Astrocyte (in vitro differentiated cells and primary cell): ENCODE measurements around the gene C3orf20. TPM values are rescaled to one million over a fixed set of nuclear protein-coding genes. Genes with fewer than 3 reads are reported as not detected.

Experiments used
- DNase-seq: peaks from one replicate; pipeline ENCODE4 v3.0.0-alpha.2; 2010; ENCODE audit warnings: low read depth
- FAIRE-seq: peaks from 2 replicates; lab custom pipeline; 2011; peaks lifted over from hg19 to GRCh38; lab: Jason Lieb, UNC
- H2AFZ ChIP-seq: 2 replicates; pipeline ENCODE4 v1.6.0; 2012; ENCODE audit warnings: low read depth, low read length, inconsistent platforms
- H3K27ac ChIP-seq: 2 replicates; pipeline ENCODE4 v1.5.1; 2011; ENCODE audit warnings: low read depth, low read length, inconsistent platforms
- H3K27me3 ChIP-seq: 2 replicates; pipeline ENCODE4 v1.6.0; 2011; ENCODE audit warnings: low read length, inconsistent platforms; ENCODE audit not compliant: insufficient read depth
- H3K36me3 ChIP-seq: 2 replicates; pipeline ENCODE4 v1.5.1; 2011; ENCODE audit warnings: low read length, inconsistent platforms; ENCODE audit not compliant: insufficient read depth
- H3K4me1 ChIP-seq: 2 replicates; pipeline ENCODE4 v1.5.1; 2011; ENCODE audit warnings: low read length, inconsistent platforms; ENCODE audit not compliant: insufficient read depth
- H3K4me2 ChIP-seq: 2 replicates; pipeline ENCODE4 v1.6.0; 2012; ENCODE audit warnings: low read length, inconsistent platforms
- H3K4me3 ChIP-seq: 2 replicates; pipeline ENCODE4 v1.5.1; 2011; ENCODE audit warnings: low read depth, mild to moderate bottlenecking, low read length, inconsistent platforms; ENCODE audit not compliant: insufficient read depth
- H3K79me2 ChIP-seq: 2 replicates; pipeline ENCODE4 v1.6.0; 2012; ENCODE audit warnings: mild to moderate bottlenecking, low read length, inconsistent platforms; ENCODE audit not compliant: insufficient read depth
- H3K9ac ChIP-seq: 2 replicates; pipeline ENCODE4 v1.6.0; 2012; ENCODE audit warnings: mild to moderate bottlenecking, low read length, inconsistent platforms
- H3K9me3 ChIP-seq: 2 replicates; pipeline ENCODE4 v1.5.1; 2012; ENCODE audit warnings: low read depth, mild to moderate bottlenecking, low read length, inconsistent platforms; ENCODE audit not compliant: insufficient read depth
- H4K20me1 ChIP-seq: 2 replicates; pipeline ENCODE4 v1.6.0; 2012; ENCODE audit warnings: low read length, inconsistent platforms; ENCODE audit not compliant: insufficient read depth
- H3K27ac Mint-ChIP-seq: one replicate; pipeline ENCODE4 v1.8.0; 2021; ENCODE audit warnings: mild to moderate bottlenecking, mixed read lengths; ENCODE audit not compliant: unreplicated experiment
- H3K27me3 Mint-ChIP-seq: one replicate; pipeline ENCODE4 v1.8.0; 2021; ENCODE audit warnings: low read depth, mixed read lengths; ENCODE audit not compliant: unreplicated experiment
- H3K36me3 Mint-ChIP-seq: one replicate; pipeline ENCODE4 v1.8.0; 2021; ENCODE audit warnings: low read depth, mixed read lengths; ENCODE audit not compliant: unreplicated experiment
- H3K4me1 Mint-ChIP-seq: one replicate; pipeline ENCODE4 v1.8.0; 2021; ENCODE audit warnings: low read depth, mixed read lengths; ENCODE audit not compliant: unreplicated experiment
- H3K4me3 Mint-ChIP-seq: one replicate; pipeline ENCODE4 v1.8.0; 2021; ENCODE audit warnings: mild to moderate bottlenecking, moderate library complexity, mixed read lengths; ENCODE audit not compliant: unreplicated experiment
- H3K9me3 Mint-ChIP-seq: one replicate; pipeline ENCODE4 v1.8.0; 2021; ENCODE audit warnings: mild to moderate bottlenecking, mixed read lengths; ENCODE audit not compliant: unreplicated experiment
- CTCF ChIP-seq: IDR thresholded peaks from 2 replicates; pipeline ENCODE4 v1.5.1; 2011; ENCODE audit warnings: low read depth, mild to moderate bottlenecking, inconsistent platforms, low read length, moderate library complexity; ENCODE audit not compliant: insufficient read depth
- EZH2 ChIP-seq: IDR thresholded peaks from 2 replicates; pipeline ENCODE4 v1.6.1; 2012; ENCODE audit warnings: mild to moderate bottlenecking, low read length, inconsistent platforms; ENCODE audit not compliant: insufficient read depth
- total RNA-seq: library from RNA; stranded (reverse); gene quantifications from 2 replicates; pipeline ENCODE4 v1.2.1, GENCODE V29; 2021

Gene C3orf20
- total RNA-seq, 1 donor from 2014 or later = 0.16 TPM

- DNase-seq = no peak
- no peak for TF ChIP-seq EZH2
- TF ChIP-seq CTCF = no peak
- Histone ChIP-seq H2AFZ (no peak overlapping the region), H3K9me3 (no peaks in the 10 kb centered on the region), H3K79me2 (no peaks in the 10 kb centered on the region), H3K4me2 (no peak overlapping the region), H3K27me3 (peaks cover 12% of the 10 kb centered on the region), H4K20me1 (no peaks in the 10 kb centered on the region), H3K9ac (no peak overlapping the region), H3K4me1 (peaks cover 6% of the 10 kb centered on the region), H3K27ac (no peak overlapping the region), H3K36me3 (no peaks in the 10 kb centered on the region), H3K4me3 (no peak overlapping the region)
- Mint-ChIP-seq H3K9me3 (no peaks in the 10 kb centered on the region), H3K4me3 (no peak overlapping the region), H3K4me1 (peaks cover 2% of the 10 kb centered on the region), H3K27ac (no peak overlapping the region), H3K27me3 (peaks cover 45% of the 10 kb centered on the region), H3K36me3 (peaks cover 1% of the 10 kb centered on the region)
- no peak for FAIRE-seq
Observed at GRCh38 chr3:14786369-14786768, 111.4 kb downstream of the C3orf20 start.

- no peak for TF ChIP-seq EZH2
- no peak for TF ChIP-seq CTCF
- peaks cover 45% of the 10 kb centered on the region for H3K27me3 Mint-ChIP-seq
- Histone ChIP-seq H2AFZ (no peak overlapping the region), H3K36me3 (no peaks in the 10 kb centered on the region), H3K4me3 (no peak overlapping the region), H3K4me1 (peaks cover 8% of the 10 kb centered on the region), H3K79me2 (no peaks in the 10 kb centered on the region), H3K9ac (no peak overlapping the region), H3K27me3 (peaks cover 12% of the 10 kb centered on the region), H4K20me1 (no peaks in the 10 kb centered on the region), H3K4me2 (no peak overlapping the region), H3K9me3 (no peaks in the 10 kb centered on the region), H3K27ac (no peak overlapping the region)
- peaks cover 2% of the 10 kb centered on the region for H3K4me1 Mint-ChIP-seq
- H3K36me3 Mint-ChIP-seq = peaks cover 1% of the 10 kb centered on the region
- no peak overlapping the region for H3K27ac Mint-ChIP-seq
- H3K4me3 Mint-ChIP-seq = no peak overlapping the region
- no peak for DNase-seq
- H3K9me3 Mint-ChIP-seq = no peaks in the 10 kb centered on the region
- no peak for FAIRE-seq
Observed at GRCh38 chr3:14787630-14788029, 112.7 kb downstream of the C3orf20 start.

GRCh38 chr3:14788644-14789043, 113.7 kb downstream of the C3orf20 start:
- H3K27me3 Mint-ChIP-seq = peaks cover 50% of the 10 kb centered on the region
- H3K4me3 Mint-ChIP-seq = no peak overlapping the region
- H3K4me1 Mint-ChIP-seq = peaks cover 2% of the 10 kb centered on the region
- H3K36me3 ChIP-seq = no peaks in the 10 kb centered on the region
- H3K9me3 Mint-ChIP-seq = no peaks in the 10 kb centered on the region
- H2AFZ ChIP-seq = no peak overlapping the region
- H3K9me3 ChIP-seq = no peaks in the 10 kb centered on the region
- peaks cover 1% of the 10 kb centered on the region for H3K36me3 Mint-ChIP-seq
- no peak overlapping the region for H3K27ac Mint-ChIP-seq
- no peak overlapping the region for H3K4me3 ChIP-seq
- H3K9ac ChIP-seq = no peak overlapping the region
- peaks cover 12% of the 10 kb centered on the region for H3K27me3 ChIP-seq
- peaks cover 8% of the 10 kb centered on the region for H3K4me1 ChIP-seq
- FAIRE-seq (no peak), DNase-seq (no peak)
- TF ChIP-seq CTCF (no peak), EZH2 (no peak)
- H3K4me2 ChIP-seq = no peak overlapping the region
- H4K20me1 ChIP-seq = no peaks in the 10 kb centered on the region
- H3K79me2 ChIP-seq = no peaks in the 10 kb centered on the region
- no peak overlapping the region for H3K27ac ChIP-seq
